Parathyroid adenoma (tissue), 2 donors: Measurements from ENCODE around the gene EDNRA.

Experiments
- H2AFZ ChIP-seq: fragments of 300-600 bp; sonication (generic); one replicate; pipeline ENCODE4 v1.7.0; 2017; ENCODE audit warnings: antibody characterized with exemption, mild to moderate bottlenecking
- H3K27ac ChIP-seq: fragments of 300-600 bp; sonication (generic); one replicate; pipeline ENCODE4 v1.7.0; 2017
- H3K27me3 ChIP-seq: fragments of 300-600 bp; sonication (generic); one replicate; pipeline ENCODE4 v1.7.0; 2017; ENCODE audit warnings: low read length; ENCODE audit not compliant: control insufficient read depth, insufficient read depth
- H3K36me3 ChIP-seq: fragments of 300-600 bp; sonication (generic); one replicate; pipeline ENCODE4 v1.7.0; 2017; ENCODE audit warnings: low read length; ENCODE audit not compliant: control insufficient read depth, insufficient read depth
- H3K4me1 ChIP-seq: fragments of 300-600 bp; sonication (generic); one replicate; pipeline ENCODE4 v1.7.0; 2017; ENCODE audit warnings: control low read depth
- H3K4me2 ChIP-seq: fragments of 300-600 bp; sonication (generic); one replicate; pipeline ENCODE4 v1.7.0; 2017; ENCODE audit warnings: low read length
- H3K4me3 ChIP-seq: fragments of 300-600 bp; sonication (generic); one replicate; pipeline ENCODE4 v1.7.0; 2017; ENCODE audit warnings: low read depth, low read length
- H3K79me2 ChIP-seq: fragments of 300-600 bp; sonication (generic); one replicate; pipeline ENCODE4 v1.7.0; 2017; ENCODE audit warnings: control low read depth
- H3K9ac ChIP-seq: fragments of 300-600 bp; sonication (generic); one replicate; pipeline ENCODE4 v1.7.0; 2017; ENCODE audit warnings: mild to moderate bottlenecking
- H3K9me3 ChIP-seq: fragments of 300-600 bp; sonication (generic); one replicate; pipeline ENCODE4 v1.7.0; 2017; ENCODE audit warnings: low read length; ENCODE audit not compliant: control insufficient read depth
- CTCF ChIP-seq: fragments of 300-600 bp; sonication (generic); IDR thresholded peaks from one replicate; pipeline ENCODE4 v1.7.0; 2017; ENCODE audit warnings: antibody characterized with exemption, mild to moderate bottlenecking
- donor health status: primary hyperparathyroidism.

Gene EDNRA

GRCh38 chr4:147485167-147485566, 4.3 kb downstream of the EDNRA start:
- no peak overlapping the region for H3K4me2 ChIP-seq
- H3K36me3 ChIP-seq, result no peaks in the 10 kb centered on the region
- H3K4me1 ChIP-seq, result no peaks in the 10 kb centered on the region
- TF ChIP-seq CTCF, result no peak
- H3K27ac ChIP-seq, result no peak overlapping the region
- H3K79me2 ChIP-seq, result no peaks in the 10 kb centered on the region
- no peak overlapping the region for H2AFZ ChIP-seq
- H3K27me3 ChIP-seq, result no peaks in the 10 kb centered on the region
- H3K4me3 ChIP-seq, result no peak overlapping the region
- no peak overlapping the region for H3K9ac ChIP-seq
- no peaks in the 10 kb centered on the region for H3K9me3 ChIP-seq

- no peaks in the 10 kb centered on the region for H3K9me3 ChIP-seq
- no peaks in the 10 kb centered on the region for H3K4me1 ChIP-seq
- H3K79me2 ChIP-seq, result no peaks in the 10 kb centered on the region
- H3K27me3 ChIP-seq, result no peaks in the 10 kb centered on the region
- H3K27ac ChIP-seq, result no peak overlapping the region
- no peak overlapping the region for H3K4me3 ChIP-seq
- H3K36me3 ChIP-seq, result no peaks in the 10 kb centered on the region
- H3K4me2 ChIP-seq, result no peak overlapping the region
- no peak for TF ChIP-seq CTCF
- no peak overlapping the region for H3K9ac ChIP-seq
- H2AFZ ChIP-seq, result no peak overlapping the region
Observed at GRCh38 chr4:147487616-147488015, 6.7 kb downstream of the EDNRA start.

GRCh38 chr4:147488556-147488955, 7.7 kb downstream of the EDNRA start:
- H3K4me1 ChIP-seq, result no peaks in the 10 kb centered on the region
- no peak overlapping the region for H3K27ac ChIP-seq
- no peaks in the 10 kb centered on the region for H3K27me3 ChIP-seq
- H3K79me2 ChIP-seq, result no peaks in the 10 kb centered on the region
- no peaks in the 10 kb centered on the region for H3K36me3 ChIP-seq
- H3K9me3 ChIP-seq, result no peaks in the 10 kb centered on the region
- H2AFZ ChIP-seq, result no peak overlapping the region
- no peak for TF ChIP-seq CTCF
- no peak overlapping the region for H3K4me3 ChIP-seq
- no peak overlapping the region for H3K4me2 ChIP-seq
- H3K9ac ChIP-seq, result no peak overlapping the region

- Histone ChIP-seq H3K4me2 (no peak overlapping the region), H3K27ac (no peak overlapping the region), H3K9ac (no peak overlapping the region), H3K9me3 (no peaks in the 10 kb centered on the region), H3K79me2 (no peaks in the 10 kb centered on the region), H3K4me3 (no peak overlapping the region), H3K27me3 (no peaks in the 10 kb centered on the region), H2AFZ (no peak overlapping the region), H3K4me1 (no peaks in the 10 kb centered on the region), H3K36me3 (no peaks in the 10 kb centered on the region)
- TF ChIP-seq CTCF, result no peak
Observed at GRCh38 chr4:147491086-147491485, 10.2 kb downstream of the EDNRA start.

GRCh38 chr4:147492306-147492705, 11.4 kb downstream of the EDNRA start:
- no peak overlapping the region for H3K9ac ChIP-seq
- no peaks in the 10 kb centered on the region for H3K27me3 ChIP-seq
- no peak overlapping the region for H2AFZ ChIP-seq
- H3K36me3 ChIP-seq, result no peaks in the 10 kb centered on the region
- no peak for TF ChIP-seq CTCF
- no peak overlapping the region for H3K4me2 ChIP-seq
- H3K79me2 ChIP-seq, result no peaks in the 10 kb centered on the region
- no peaks in the 10 kb centered on the region for H3K4me1 ChIP-seq
- no peak overlapping the region for H3K4me3 ChIP-seq
- no peak overlapping the region for H3K27ac ChIP-seq
- no peaks in the 10 kb centered on the region for H3K9me3 ChIP-seq
